PC-3 (cell line): Measurements from ENCODE around the gene ANAPC4.

ENCODE experiments used
- EZH2 ChIP-seq: fragments of 300-600 bp; sonication (generic); IDR thresholded peaks from one replicate; pipeline ENCODE4 v1.6.1; 2017; ENCODE audit warnings: antibody characterized with exemption, mild to moderate bottlenecking, low read length; ENCODE audit not compliant: unreplicated experiment
- TF ChIP-seq, protein P1 (sequence below): fragments of 300-600 bp; sonication (generic); conservative IDR thresholded peaks from 2 replicates; pipeline ENCODE4 v1.5.1; 2017; ENCODE audit warnings: antibody characterized with exemption, low read depth, mild to moderate bottlenecking, low read length

DNA sequence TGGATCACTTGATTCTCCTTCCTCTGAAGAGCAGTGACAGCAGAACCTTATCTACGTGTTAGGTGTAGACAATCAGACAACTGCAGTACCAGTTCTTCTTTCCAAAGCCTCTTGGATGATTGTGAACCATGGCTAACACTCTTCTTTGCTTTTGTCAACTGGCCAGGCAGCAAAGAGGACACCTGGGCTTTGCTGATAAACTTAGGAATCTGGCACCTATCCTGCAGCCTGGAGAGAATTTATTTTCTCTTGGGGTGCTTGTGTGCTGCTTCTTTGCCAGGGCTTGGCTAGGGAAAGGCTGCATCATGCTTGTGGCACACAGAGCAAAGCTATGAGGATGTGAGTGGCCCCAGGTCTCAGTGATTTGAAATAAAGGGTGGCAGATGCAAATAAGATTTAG is 77.4 kb downstream of the ANAPC4 start:
- TF ChIP-seq EZH2, result no peak
- TF ChIP-seq, protein P1, sequence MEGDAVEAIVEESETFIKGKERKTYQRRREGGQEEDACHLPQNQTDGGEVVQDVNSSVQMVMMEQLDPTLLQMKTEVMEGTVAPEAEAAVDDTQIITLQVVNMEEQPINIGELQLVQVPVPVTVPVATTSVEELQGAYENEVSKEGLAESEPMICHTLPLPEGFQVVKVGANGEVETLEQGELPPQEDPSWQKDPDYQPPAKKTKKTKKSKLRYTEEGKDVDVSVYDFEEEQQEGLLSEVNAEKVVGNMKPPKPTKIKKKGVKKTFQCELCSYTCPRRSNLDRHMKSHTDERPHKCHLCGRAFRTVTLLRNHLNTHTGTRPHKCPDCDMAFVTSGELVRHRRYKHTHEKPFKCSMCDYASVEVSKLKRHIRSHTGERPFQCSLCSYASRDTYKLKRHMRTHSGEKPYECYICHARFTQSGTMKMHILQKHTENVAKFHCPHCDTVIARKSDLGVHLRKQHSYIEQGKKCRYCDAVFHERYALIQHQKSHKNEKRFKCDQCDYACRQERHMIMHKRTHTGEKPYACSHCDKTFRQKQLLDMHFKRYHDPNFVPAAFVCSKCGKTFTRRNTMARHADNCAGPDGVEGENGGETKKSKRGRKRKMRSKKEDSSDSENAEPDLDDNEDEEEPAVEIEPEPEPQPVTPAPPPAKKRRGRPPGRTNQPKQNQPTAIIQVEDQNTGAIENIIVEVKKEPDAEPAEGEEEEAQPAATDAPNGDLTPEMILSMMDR, result no peak
